NCI-H2081 (cell line): Measurements from ENCODE around the gene CD69.
"Not testable (repeated sequence)": the region's sequence is repeated elsewhere in the genome, so short reads cannot be mapped to it uniquely, and the experiment has no call there.

Source experiments
- DNase-seq, 2 experiments: peaks; one replicate each; lab custom pipeline; 2025; lab: John Stamatoyannopoulos, UW

CD69 gene

GRCh38 chr12:9718968-9719367 lies 41.7 kb downstream of the CD69 start:
- no peak for DNase-seq

- DNase-seq, result no peak
These were observed 43.4 kb downstream of the CD69 start for GRCh38 chr12:9717070-9717925.

- not testable (repeated sequence) for DNase-seq
These were observed 47.6 kb downstream of the CD69 start for GRCh38 chr12:9713032-9713558.

- no peak for DNase-seq
These were observed 49.0 kb downstream of the CD69 start for GRCh38 chr12:9711664-9712063.

- DNase-seq, result no peak
These were observed 49.9 kb downstream of the CD69 start for GRCh38 chr12:9710584-9711375.

- no peak for DNase-seq
These were observed 51.8 kb downstream of the CD69 start for GRCh38 chr12:9708853-9709252.

GRCh38 chr12:9707864-9708808 lies 52.6 kb downstream of the CD69 start:
- DNase-seq, result peak; percentile 11 to 14

- no peak for DNase-seq
These were observed 53.3 kb downstream of the CD69 start for GRCh38 chr12:9707356-9707755.

- no peak for DNase-seq
These were observed 54.5 kb downstream of the CD69 start for GRCh38 chr12:9706086-9706685.

- DNase-seq, result not testable (repeated sequence)
These were observed 56.1 kb downstream of the CD69 start for GRCh38 chr12:9704561-9704960.
